HG02970 (cell line): ENCODE data around the gene USP8.
"Not testable (repeated sequence)": the region's sequence is repeated elsewhere in the genome, so short reads cannot be mapped to it uniquely, and the experiment has no call there.

Experiments used
- ATAC-seq: cut with Tn5 transposase; IDR thresholded peaks from one replicate; pipeline ENCODE4 v1.9.1; 2021; ENCODE audit warnings: mild to moderate bottlenecking, moderate library complexity, moderate number of reproducible peaks; ENCODE audit not compliant: unreplicated experiment, low FRiP score

Gene USP8

GRCh38 chr15:50424066-50424890 is at the start of gene USP8:
TSS of gene USP8 (plus strand) at chr15:50424405. CDS start at chr15:50439074, 14,669 bp downstream.
- ATAC-seq = peak; percentile 97

- ATAC-seq = peak; percentile 89
These were observed 46.1 kb upstream of the USP8 start for GRCh38 chr15:50377867-50378751.

GRCh38 chr15:50378776-50379175 is 45.4 kb upstream of the USP8 start:
- no peak for ATAC-seq

GRCh38 chr15:50379413-50379812 is 44.8 kb upstream of the USP8 start:
- not testable (repeated sequence) for ATAC-seq

- ATAC-seq = no peak
These were observed 44.1 kb upstream of the USP8 start for GRCh38 chr15:50380089-50380488.

- ATAC-seq = no peak
These were observed 42.8 kb upstream of the USP8 start for GRCh38 chr15:50381438-50381837.

- not testable (repeated sequence) for ATAC-seq
These were observed 41.8 kb upstream of the USP8 start for GRCh38 chr15:50382408-50382807.

- ATAC-seq = no peak
These were observed 33.5 kb upstream of the USP8 start for GRCh38 chr15:50390554-50391264.

GRCh38 chr15:50391561-50391960 is 32.6 kb upstream of the USP8 start:
- not testable (repeated sequence) for ATAC-seq

GRCh38 chr15:50411870-50412269 is 12.3 kb upstream of the USP8 start:
- no peak for ATAC-seq

GRCh38 chr15:50414624-50415023 is 9.6 kb upstream of the USP8 start:
- no peak for ATAC-seq

GRCh38 chr15:50415752-50416404 is 8.3 kb upstream of the USP8 start:
- no peak for ATAC-seq

GRCh38 chr15:50416890-50417289 is 7.3 kb upstream of the USP8 start:
- ATAC-seq = no peak

GRCh38 chr15:50418041-50418583 is 6.1 kb upstream of the USP8 start:
- ATAC-seq = no peak

- no peak for ATAC-seq
These were observed 1.0 kb downstream of the USP8 start for GRCh38 chr15:50425219-50425618.

- not testable (repeated sequence) for ATAC-seq
These were observed 1.6 kb downstream of the USP8 start for GRCh38 chr15:50425678-50426246.

- ATAC-seq = no peak
These were observed 2.2 kb downstream of the USP8 start for GRCh38 chr15:50426428-50426827.

- no peak for ATAC-seq
These were observed 7.0 kb downstream of the USP8 start for GRCh38 chr15:50431204-50431603.

- ATAC-seq = no peak
These were observed 8.0 kb downstream of the USP8 start for GRCh38 chr15:50432230-50432629.

- ATAC-seq = no peak
These were observed 11.6 kb downstream of the USP8 start for GRCh38 chr15:50435772-50436171.
